ENCODE data around the gene KRTAP9-6. TPM values are rescaled to one million over a fixed set of nuclear protein-coding genes. Genes with fewer than 3 reads are reported as not detected.

Gene KRTAP9-6, protein sequence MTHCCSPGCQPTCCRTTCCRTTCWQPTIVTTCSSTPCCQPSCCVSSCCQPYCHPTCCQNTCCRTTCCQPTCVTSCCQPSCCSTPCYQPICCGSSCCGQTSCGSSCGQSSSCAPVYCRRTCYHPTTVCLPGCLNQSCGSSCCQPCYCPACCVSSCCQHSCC
- total RNA-seq = not detected in 2 replicates

DNA sequence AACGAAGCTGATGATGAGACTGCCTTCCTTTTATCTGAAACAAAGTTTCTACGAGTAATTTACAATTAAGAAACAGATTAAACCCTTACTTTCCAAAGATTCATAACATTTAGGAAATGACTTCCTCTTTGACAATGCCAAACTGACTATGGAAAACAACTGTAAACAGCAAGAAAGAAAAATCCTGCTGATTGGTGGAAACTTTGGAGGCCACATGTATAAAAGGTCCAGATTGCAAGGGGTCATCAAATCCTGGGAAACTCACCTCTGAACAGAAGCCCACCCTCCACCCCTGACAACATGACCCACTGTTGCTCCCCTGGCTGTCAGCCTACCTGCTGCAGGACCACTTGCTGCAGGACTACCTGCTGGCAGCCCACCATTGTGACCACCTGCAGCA, at the start of gene KRTAP9-6:
Gene KRTAP9-6 (plus strand): TSS at position 301 of the 400 bp plus-strand sequence. CDS start 0 bp downstream, at position 301.

DNA sequence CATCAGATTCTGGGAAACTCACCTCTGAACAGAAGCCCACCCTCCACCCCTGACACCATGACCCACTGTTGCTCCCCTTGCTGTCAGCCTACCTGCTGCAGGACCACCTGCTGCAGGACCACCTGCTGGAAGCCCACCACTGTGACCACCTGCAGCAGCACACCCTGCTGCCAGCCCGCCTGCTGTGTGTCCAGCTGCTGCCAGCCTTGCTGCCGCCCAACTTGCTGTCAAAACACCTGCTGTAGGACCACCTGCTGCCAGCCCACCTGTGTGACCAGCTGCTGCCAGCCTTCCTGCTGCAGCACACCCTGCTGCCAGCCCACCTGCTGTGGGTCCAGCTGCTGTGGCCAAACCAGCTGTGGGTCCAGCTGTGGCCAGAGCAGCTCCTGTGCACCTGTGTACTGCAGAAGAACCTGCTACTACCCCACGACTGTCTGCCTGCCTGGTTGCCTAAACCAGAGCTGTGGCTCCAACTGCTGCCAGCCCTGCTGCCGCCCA, 38.5 kb upstream of the KRTAP9-6 start, which contains the start of gene KRTAP9-2:
Gene KRTAP9-2 (plus strand): TSS at position 51 of the 498 bp plus-strand sequence. CDS start 7 bp downstream, at position 58.

DNA sequence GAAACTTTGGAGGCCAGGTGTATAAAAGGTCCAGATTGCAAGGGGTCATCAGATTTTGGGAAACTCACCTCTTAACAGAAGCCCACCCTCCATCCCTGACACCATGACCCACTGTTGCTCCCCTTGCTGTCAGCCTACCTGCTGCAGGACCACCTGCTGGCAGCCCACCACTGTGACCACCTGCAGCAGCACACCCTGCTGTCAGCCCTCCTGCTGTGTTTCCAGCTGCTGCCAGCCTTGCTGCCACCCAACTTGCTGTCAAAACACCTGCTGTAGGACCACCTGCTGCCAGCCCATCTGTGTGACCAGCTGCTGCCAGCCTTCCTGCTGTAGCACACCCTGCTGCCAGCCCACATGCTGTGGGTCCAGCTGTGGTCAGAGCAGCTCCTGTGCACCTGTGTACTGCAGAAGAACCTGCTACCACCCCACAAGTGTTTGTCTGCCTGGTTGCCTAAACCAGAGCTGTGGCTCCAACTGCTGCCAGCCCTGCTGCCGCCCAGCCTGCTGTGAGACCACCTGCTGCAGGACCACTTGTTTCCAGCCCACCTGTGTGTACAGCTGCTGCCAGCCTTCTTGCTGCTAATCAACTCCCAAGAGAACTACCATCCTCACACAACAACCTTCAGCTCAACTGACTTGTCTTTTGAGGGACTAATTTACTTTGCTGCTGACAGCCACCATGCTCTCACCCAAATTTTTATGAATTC, 32.6 kb upstream of the KRTAP9-6 start, which contains the start of gene KRTAP9-3:
Gene KRTAP9-3 (plus strand): TSS at position 51 of the 707 bp plus-strand sequence. CDS start 53 bp downstream, at position 104.

DNA sequence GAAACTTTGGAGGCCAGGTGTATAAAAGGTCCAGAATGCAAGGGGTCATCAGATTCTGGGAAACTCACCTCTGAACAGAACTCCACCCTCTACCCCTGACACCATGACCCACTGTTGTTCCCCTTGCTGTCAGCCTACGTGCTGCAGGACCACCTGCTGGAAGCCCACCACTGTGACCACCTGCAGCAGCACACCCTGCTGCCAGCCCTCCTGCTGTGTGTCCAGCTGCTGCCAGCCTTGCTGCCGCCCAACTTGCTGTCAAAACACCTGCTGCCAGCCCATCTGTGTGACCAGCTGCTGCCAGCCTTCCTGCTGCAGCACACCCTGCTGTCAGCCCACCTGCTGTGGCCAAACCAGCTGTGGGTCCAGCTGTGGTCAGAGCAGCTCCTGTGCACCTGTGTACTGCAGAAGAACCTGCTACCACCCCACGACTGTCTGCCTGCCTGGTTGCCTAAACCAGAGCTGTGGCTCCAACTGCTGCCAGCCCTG, 27.2 kb upstream of the KRTAP9-6 start, which contains the start of gene KRTAP9-8:
Gene KRTAP9-8 (plus strand): TSS at position 51 of the 489 bp plus-strand sequence. CDS start 53 bp downstream, at position 104.

DNA sequence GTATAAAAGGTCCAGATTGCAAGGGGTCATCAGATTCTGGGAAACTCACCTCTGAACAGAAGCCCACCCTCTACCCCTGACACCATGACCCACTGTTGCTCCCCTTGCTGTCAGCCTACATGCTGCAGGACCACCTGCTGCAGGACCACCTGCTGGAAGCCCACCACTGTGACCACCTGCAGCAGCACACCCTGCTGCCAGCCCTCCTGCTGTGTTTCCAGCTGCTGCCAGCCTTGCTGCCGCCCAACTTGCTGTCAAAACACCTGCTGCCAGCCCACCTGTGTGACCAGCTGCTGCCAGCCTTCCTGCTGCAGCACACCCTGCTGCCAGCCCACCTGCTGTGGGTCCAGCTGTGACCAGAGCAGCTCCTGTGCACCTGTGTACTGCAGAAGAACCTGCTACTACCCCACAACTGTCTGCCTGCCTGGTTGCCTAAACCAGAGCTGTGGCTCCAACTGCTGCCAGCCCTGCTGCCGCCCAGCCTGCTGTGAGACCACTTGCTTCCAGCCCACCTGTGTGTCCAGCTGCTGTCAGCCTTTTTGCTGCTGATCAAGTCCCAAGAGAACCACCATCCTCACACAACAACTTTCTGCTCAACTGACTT, 15.4 kb upstream of the KRTAP9-6 start, which contains the start of gene KRTAP9-4:
Gene KRTAP9-4 (plus strand): TSS at position 51 of the 604 bp plus-strand sequence. CDS start 34 bp downstream, at position 85.

DNA sequence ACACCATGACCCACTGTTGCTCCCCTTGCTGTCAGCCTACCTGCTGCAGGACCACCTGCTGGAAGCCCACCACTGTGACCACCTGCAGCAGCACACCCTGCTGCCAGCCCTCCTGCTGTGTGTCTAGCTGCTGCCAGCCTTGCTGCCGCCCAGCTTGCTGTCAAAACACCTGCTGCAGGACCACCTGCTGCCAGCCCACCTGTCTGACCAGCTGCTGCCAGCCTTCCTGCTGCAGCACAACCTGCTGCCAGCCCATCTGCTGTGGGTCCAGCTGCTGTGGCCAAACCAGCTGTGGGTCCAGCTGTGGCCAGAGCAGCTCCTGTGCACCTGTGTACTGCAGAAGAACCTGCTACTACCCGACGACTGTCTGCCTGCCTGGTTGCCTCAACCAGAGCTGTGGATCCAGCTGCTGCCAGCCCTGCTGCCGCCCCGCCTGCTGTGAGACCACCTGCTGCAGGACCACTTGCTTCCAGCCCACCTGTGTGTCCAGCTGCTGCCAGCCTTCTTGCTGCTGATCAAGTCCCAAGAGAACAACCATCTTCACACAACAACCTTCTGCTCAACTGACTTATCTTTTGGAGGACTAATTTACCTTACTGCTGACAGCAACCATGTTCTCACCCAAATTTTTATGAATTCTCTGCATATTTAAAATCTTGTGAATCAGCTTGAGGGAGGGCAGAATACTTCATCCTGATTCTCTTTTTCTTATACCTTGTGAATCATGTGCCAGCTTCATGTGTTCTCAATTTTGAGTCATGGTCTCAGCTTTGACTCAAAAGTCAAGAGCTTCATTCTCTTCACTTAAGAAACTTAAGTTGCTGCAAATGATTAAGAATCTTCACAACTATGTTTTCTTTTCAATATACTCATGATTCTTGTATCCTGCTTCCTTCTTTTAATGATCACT, 9.5 kb upstream of the KRTAP9-6 start, which contains the start of gene KRTAP9-9:
Gene KRTAP9-9 (plus strand): TSS at position 4 of the 910 bp plus-strand sequence.

DNA sequence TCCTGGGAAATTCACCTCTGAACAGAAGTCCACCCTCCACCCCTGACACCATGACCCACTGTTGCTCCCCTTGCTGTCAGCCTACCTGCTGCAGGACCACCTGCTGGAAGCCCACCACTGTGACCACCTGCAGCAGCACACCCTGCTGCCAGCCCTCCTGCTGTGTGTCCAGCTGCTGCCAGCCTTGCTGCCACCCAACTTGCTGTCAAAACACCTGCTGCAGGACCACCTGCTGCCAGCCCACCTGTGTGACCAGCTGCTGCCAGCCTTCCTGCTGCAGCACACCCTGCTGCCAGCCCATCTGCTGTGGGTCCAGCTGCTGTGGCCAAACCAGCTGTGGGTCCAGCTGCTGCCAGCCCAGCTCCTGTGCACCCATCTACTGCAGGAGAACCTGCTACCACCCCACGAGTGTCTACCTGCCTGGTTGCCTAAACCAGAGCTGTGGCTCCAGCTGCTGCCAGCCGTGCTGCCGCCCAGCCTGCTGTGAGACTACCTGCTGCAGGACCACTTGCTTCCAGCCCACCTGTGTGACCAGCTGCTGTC, 10.5 kb downstream of the KRTAP9-6 start, which contains the start of gene KRTAP9-7:
Gene KRTAP9-7 (plus strand): TSS at position 51 of the 543 bp plus-strand sequence. CDS start 0 bp downstream, at position 51.

DNA sequence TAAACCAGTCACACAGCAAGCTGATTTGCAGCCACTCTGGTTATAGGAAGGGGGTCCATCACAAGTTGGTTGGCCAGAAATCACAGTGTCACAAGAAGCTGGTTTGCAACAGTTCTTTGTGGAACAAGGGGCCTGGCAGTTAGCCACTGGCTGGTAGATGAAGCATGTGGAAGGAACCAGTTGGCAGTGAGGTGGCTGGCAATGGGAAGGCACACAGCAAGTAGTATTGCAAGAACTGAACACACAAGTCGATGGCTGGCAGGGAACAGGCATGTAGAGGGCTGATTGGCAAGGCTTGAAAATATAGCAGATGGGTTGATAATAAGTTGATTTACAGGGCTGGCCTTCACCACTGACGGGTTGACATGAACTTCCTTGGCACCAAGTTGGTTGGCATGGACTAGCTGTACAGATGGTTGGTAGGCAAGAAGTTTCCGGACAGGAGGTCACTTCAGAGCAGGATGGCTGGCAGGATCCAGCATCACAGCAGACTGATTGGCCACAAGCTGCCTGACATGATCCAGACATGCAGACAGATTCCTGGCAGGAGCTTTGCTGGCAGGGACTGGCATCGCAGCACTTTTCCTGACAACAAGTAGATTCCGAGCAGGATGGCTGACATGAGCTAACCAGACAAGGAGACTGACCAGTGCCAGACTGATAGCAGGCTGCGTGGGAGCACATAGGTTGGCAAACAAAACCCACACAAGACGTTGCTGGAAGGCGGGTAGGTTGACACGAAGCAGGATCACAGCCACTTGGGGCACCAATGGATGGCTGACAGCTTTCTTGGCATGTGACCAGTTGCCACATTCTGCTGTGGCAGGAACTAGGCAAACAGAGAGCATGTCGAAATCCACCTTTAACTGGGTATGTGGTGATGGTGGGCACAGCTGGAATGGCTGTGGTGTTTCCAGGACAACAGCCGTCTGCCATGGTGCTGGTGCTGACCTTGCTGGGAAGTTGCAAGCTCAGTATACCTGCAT, 37.0 kb downstream of the KRTAP9-6 start, which contains the start of gene KRTAP29-1:
Gene KRTAP29-1 (minus strand): TSS at position 936 of the 986 bp plus-strand sequence. CDS start 0 bp downstream, at position 936.

DNA sequence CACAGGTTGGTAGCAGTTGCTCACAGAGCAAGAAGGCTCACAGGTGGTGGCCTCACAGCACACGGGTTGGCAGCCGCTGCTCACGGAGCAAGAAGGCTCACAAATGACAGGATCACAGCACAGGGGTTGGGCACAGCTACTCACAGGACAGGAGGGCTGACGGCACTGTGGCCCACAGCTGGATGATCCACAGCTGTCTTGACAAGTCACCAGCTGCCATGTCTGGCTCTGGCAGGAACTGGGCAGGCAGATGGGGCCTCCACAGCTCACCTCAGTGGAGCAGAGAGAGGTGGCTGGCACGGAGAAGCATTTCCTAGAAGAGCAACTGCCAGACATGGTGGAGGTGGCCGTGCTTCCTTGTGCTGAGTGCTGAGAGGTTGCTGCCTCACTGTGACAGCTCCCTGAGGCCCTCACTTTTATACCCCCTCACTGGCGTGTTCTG, 43.8 kb downstream of the KRTAP9-6 start, which contains the start of gene KRTAP16-1:
Gene KRTAP16-1 (minus strand): TSS at position 392 of the 442 bp plus-strand sequence. CDS start 56 bp downstream, at position 336.

DNA sequence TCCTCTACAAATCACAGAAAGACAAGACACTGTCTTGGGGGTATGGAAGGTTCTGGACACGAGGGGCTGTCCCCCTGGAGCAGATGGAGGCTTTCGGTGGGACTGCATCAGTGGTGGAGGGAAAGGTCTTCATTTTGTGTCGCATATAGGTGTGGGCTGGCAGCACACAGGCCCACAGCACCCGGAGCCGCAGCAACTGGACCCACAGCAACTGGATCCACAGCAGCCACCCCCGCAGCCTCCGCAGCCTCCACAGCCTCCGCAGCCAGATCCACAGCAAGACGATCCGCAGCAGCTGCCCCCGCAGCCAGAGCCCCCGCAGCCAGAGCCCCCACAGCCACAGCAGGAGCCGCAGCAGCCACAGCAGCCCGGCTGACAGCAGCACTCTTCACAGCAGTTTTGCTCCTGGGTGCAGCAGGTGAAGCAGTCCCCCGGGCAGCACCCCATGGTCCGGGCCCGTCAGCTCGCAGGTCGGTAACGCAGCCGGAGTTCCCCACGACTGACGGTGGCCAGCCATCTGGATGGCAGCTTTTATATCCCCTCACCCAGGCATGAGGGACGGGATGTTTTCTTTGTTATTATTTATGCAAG, 50.1 kb downstream of the KRTAP9-6 start, which contains the start of gene KRTAP17-1:
Gene KRTAP17-1 (minus strand): TSS at position 507 of the 591 bp plus-strand sequence. CDS start 60 bp downstream, at position 447.

Other genes starting within 250 kb of the KRTAP9-6 start
- gene KRTAP1-5, start 238.2 kb upstream of the KRTAP9-6 start, total RNA-seq = 32.6 and 54.1 TPM in 2 replicates
- gene KRTAP1-4, start 235.2 kb upstream of the KRTAP9-6 start, total RNA-seq = not detected in 2 replicates
- not detected in 2 replicates for gene KRTAP1-3, start 230.5 kb upstream of the KRTAP9-6 start, total RNA-seq
- 0.55 and 0.87 TPM in 2 replicates for gene KRTAP1-1, start 223.9 kb upstream of the KRTAP9-6 start, total RNA-seq
- not detected in 2 replicates for gene KRTAP2-1, start 218.1 kb upstream of the KRTAP9-6 start, total RNA-seq
- gene KRTAP2-2, start 210.1 kb upstream of the KRTAP9-6 start, total RNA-seq = not detected in 2 replicates
- gene KRTAP2-3, start 205.3 kb upstream of the KRTAP9-6 start, total RNA-seq = 0.12 and 1.00 TPM in 2 replicates
- gene KRTAP2-4, start 199.5 kb upstream of the KRTAP9-6 start, total RNA-seq = not detected in 2 replicates
- not detected in 2 replicates for gene KRTAP4-7, start 181.2 kb upstream of the KRTAP9-6 start, total RNA-seq
- gene KRTAP4-8, start 167.2 kb upstream of the KRTAP9-6 start, total RNA-seq = not detected in 2 replicates
- not detected in 2 replicates for gene KRTAP4-16, start 163.2 kb upstream of the KRTAP9-6 start, total RNA-seq
- gene KRTAP4-9, start 160.0 kb upstream of the KRTAP9-6 start, total RNA-seq = 0.12 TPM in 1 of 2 replicates, not detected in the other
- gene KRTAP4-11, start 147.0 kb upstream of the KRTAP9-6 start, total RNA-seq = not detected in 2 replicates
- not detected in 2 replicates for gene KRTAP4-12, start 141.2 kb upstream of the KRTAP9-6 start, total RNA-seq
- not detected in 2 replicates for gene KRTAP4-6, start 124.8 kb upstream of the KRTAP9-6 start, total RNA-seq
- gene KRTAP4-5, start 115.6 kb upstream of the KRTAP9-6 start, total RNA-seq = not detected in 2 replicates
- gene KRTAP4-4, start 104.6 kb upstream of the KRTAP9-6 start, total RNA-seq = not detected in 2 replicates
- not detected in 2 replicates for gene KRTAP4-3, start 97.2 kb upstream of the KRTAP9-6 start, total RNA-seq
- gene KRTAP4-2, start 87.2 kb upstream of the KRTAP9-6 start, total RNA-seq = not detected in 2 replicates
- 0.11 TPM in 1 of 2 replicates, not detected in the other for gene KRTAP4-1, start 80.5 kb upstream of the KRTAP9-6 start, total RNA-seq
- not detected in 2 replicates for gene KRTAP9-1, start 75.5 kb upstream of the KRTAP9-6 start, total RNA-seq
- not detected in 2 replicates for gene KRTAP9-2, start 38.7 kb upstream of the KRTAP9-6 start, total RNA-seq
- not detected in 2 replicates for gene KRTAP9-3, start 32.9 kb upstream of the KRTAP9-6 start, total RNA-seq
- not detected in 2 replicates for gene KRTAP9-8, start 27.4 kb upstream of the KRTAP9-6 start, total RNA-seq
- gene KRTAP9-4, start 15.7 kb upstream of the KRTAP9-6 start, total RNA-seq = not detected in 2 replicates
- not detected in 2 replicates for gene KRTAP9-9, start 10.0 kb upstream of the KRTAP9-6 start, total RNA-seq
- gene KRTAP9-7, start 10.3 kb downstream of the KRTAP9-6 start, total RNA-seq = not detected in 2 replicates
- not detected in 2 replicates for gene KRTAP29-1, start 37.5 kb downstream of the KRTAP9-6 start, total RNA-seq
- not detected in 2 replicates for gene KRTAP16-1, start 43.9 kb downstream of the KRTAP9-6 start, total RNA-seq
- 0.12 and 0.33 TPM in 2 replicates for gene KRTAP17-1, start 50.3 kb downstream of the KRTAP9-6 start, total RNA-seq
- gene KRT33A, start 85.5 kb downstream of the KRTAP9-6 start, total RNA-seq = not detected in 2 replicates
- 1.1 and 2.7 TPM in 2 replicates for gene KRT33B, start 104.4 kb downstream of the KRTAP9-6 start, total RNA-seq
- gene KRT34, start 116.9 kb downstream of the KRTAP9-6 start, total RNA-seq = 133 and 203 TPM in 2 replicates
- not detected in 2 replicates for gene KRT31, start 132.2 kb downstream of the KRTAP9-6 start, total RNA-seq
- not detected in 2 replicates for gene KRT37, start 159.2 kb downstream of the KRTAP9-6 start, total RNA-seq
- under 0.01 and 0.11 TPM in 2 replicates for gene KRT38, start 175.6 kb downstream of the KRTAP9-6 start, total RNA-seq
- not detected in 2 replicates for gene KRT32, start 202.0 kb downstream of the KRTAP9-6 start, total RNA-seq
- not detected in 2 replicates for gene KRT35, start 215.8 kb downstream of the KRTAP9-6 start, total RNA-seq
- gene KRT36, start 224.5 kb downstream of the KRTAP9-6 start, total RNA-seq = 0.11 and 0.12 TPM in 2 replicates
- gene KRT13, start 240.2 kb downstream of the KRTAP9-6 start, total RNA-seq = 0.25 and 0.55 TPM in 2 replicates

All from uterine smooth muscle cell (primary cell).